ENCODE results near the gene RAB5B.

The RAB5B gene, protein sequence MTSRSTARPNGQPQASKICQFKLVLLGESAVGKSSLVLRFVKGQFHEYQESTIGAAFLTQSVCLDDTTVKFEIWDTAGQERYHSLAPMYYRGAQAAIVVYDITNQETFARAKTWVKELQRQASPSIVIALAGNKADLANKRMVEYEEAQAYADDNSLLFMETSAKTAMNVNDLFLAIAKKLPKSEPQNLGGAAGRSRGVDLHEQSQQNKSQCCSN

DNA sequence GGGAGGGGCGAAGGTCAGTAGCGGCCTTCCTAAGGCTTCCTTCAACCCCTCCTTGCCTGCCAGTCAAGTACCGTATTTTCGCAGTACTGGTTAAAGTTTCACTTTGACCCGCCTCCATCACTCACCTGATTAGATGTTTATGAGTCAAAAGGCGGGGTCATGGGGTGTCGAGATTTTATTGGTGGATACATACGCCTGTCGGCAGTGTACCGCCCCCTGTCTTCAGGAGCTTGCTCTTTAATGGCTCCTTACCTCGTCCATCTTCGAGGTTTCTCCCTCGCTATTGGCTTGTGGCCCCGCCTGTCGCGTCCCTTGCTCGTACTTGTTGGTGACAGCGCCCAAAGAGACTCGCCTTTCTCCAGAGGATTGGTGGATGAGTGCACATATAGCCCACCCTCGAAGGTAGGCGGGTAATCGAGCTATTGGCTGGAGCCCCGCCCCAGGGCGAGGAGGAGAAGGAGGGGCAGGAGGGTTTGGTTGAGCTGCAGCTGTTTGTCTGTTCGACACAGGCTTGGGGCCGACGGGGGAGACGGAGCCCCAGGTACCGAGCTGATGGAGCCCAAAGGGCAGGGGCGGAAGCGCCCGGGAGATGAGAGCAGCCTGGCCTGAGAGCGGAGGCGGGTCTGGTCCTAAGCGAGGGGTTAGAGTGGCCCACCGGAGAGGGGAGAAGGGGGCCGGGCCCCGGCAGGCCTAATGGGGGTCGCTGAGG is at the start of gene RAB5B:
RAB5B (plus strand) TSS at position 480 of the 709 bp plus-strand sequence. CDS start 12,883 bp downstream, outside the sequence.
- peak; percentile 100 for DNase-seq

DNA sequence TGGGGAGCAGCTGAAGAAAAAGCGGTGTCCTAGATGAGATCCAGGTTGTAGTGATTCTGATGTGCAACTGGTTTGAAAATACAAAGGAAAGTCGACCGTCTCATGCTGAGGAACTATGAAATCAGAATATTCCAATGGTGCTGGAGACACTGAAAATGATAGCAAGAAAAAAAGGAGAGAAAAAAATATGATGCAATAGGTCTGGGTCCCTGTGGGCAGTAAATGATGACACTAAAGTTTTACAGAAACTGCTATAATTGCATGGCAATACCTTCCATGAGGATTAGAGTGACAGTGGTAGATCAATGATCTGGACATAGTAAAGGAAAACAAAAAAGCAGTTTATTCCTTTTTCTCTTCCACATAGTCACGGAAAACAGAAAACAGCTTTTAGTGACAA is 48.5 kb upstream of the RAB5B start:
- no peak for DNase-seq

DNA sequence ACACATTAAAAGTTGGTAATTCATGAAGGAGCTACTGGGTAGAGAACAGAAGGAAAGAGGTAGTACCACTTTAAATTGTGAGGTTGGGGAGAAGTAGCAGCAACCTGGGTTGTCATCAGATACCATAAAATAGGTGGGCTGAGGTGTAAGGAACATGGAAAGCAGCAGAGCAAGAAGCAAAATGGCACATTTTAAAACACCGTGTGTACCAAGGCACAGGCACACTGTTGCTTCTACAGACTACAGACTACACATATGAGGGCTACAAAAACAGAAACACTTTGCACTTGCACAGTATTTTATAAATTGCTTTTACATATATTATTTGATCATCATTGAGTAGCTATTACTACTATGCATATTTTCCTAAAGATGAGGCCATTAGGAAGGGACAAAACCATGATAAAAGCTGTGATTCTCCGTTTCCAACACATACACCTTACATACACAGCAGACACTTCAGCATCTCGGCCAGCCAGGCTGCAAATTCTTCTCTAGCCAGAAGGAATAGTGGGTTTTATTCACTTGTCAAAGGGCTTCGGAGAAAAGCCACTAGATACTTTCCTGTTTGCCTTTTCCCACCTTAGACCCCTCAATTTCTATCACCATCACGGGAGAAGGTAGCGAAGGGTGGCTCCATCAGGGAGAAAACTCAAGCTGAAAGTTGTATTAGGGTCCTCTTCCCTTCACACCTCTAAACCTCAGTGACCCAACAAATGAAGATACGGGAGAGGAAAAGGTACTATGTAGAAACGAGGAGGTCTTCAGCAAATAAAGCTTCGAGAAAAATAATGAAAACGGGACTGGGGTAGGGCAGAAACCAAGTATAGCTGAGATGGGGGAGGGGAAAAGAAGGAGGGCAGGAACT is 47.8 kb upstream of the RAB5B start:
- no peak for DNase-seq

DNA sequence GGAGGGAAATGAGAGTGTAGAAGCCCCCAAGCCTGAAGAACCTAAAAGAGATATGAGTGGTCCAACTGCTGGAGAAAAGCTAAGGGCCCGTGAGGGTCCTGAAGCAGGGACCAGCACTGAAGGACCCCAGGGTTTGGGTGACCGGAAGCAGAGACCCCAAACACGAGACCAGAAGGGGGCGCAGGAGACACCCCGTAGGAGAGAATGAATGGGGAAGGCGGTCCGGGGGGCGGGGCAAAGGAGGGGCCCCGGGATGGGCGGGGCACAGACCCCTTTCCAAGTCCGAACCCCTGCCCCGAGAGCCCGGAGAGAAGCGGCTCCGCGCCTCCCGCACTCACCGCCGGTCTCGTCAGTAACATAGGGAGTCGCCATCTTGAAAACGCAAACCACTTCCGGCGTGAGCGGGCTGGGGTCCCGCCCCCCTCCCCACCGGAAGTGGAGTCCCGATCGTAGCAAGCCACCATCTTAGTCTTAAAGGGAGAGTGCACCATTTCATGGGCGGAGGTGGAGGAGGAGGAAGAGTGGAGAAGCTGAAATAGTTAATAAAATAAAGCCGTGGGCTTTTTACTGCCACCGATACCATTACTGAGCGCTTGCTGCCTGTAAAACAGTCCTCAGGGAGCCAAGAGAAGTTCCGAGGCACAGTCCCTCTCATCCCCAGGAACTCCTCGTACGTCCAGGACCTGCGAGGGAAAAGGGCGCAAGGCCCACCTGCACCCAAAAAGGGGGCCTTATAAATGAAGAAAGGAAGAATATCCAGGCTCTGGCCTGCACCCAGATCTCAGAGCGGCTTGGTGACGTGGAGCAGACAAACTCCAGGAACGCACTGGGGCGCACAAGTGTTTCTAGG is 46.9 kb upstream of the RAB5B start:
- peak; percentile 25 to 50 for DNase-seq

DNA sequence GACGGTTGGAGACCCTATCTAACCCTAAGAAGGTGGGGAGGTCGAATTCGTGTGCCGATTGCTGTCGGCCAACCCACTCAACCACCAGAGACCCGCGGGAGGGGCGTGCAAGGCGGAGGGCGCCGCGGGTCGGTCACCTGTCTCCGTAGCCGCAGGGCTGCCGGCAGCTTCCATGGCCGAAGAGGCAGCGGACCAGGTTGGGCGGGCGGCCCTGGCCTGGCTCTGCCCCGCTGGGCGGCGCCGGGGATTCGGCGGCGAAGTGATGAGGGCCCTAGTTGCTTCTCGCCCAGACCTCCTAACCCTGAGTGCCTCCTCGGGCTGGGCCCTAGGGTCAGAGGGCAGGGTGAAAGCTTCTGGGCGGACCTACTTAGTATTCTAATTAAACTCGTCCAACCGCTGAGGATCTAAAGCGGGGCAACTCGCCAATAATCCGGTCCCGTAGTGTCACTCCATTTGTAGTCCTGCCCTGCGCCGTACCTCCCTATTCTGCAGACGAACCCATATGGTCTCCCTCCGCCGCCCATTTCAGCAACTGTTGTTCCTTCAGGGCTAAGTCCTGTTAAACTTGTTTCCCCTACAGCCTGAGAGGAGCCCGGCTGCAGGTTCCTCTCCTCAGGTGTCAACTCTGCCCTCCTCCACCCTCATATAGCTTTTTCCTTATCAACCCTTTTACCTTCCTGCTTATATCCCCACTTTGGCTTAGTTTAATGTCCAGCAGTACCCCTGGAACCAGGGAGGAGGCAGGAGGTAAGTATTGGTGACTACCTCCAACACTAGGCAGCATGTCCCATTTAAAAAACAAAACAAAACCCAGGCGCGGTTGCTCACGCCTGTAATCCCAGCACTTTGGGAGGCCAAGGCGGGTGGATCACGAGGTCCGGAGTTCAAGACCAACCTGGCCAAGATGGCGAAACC is 46.0 kb upstream of the RAB5B start, which contains the start of gene PYM1:
PYM1 (minus strand) TSS at position 307 of the 915 bp plus-strand sequence; CDS start at position 174, 133 bp downstream.
- DNase-seq = peak in 1 of 2 experiments; percentile 33

DNA sequence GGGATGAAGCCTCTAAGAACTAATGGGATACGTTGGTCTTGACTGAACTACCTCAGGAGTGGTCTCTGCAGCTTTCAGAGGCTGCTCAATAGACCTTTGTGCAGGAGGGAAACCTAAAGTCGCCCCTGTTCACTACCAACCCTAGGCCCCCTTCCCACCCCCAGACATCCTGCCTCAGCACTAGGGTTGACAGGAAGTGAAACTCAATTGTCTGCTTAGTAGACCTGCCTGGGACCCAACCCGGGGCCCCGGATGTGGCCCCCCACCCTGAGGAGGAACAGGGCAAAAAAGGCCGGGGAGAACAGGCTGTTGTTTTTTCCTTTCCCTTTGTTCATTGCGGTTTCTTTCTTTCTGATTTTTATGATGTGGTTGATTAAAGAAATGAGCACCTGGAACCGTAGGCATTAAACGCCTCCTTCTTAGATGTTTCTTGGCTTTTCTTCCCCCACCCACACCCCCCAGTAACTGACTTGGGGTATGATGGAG is 44.5 kb upstream of the RAB5B start:
- no peak for DNase-seq

DNA sequence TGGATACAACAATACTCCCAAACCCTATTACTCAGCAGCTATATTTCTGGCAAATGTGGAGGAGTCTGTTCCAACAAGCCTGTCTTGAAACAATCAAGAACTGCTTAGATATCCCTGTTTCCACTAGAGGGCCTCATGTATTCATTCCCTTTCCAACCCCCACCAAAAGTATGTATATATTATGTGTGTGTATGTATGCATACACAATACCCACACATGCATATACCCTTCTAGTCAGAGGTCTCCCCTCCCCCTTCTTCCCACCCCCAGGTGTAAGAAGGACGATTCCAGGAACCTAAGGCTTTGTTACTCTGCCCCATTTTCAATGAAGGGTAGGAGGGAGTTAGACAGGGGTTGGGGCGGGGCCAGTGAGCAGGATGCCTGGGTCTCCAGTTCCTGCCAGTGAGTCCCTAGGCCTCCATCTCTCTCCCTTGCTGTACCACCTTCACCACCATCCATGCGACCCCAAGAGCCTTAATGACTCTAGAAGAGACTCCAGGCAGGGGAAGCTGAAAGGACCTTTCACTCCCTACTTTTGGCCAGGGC is 43.0 kb upstream of the RAB5B start, which contains the start of gene DGKA:
DGKA (plus strand) TSS at position 392 of the 546 bp plus-strand sequence. CDS start 5,342 bp downstream, outside the sequence.
- no peak for DNase-seq

DNA sequence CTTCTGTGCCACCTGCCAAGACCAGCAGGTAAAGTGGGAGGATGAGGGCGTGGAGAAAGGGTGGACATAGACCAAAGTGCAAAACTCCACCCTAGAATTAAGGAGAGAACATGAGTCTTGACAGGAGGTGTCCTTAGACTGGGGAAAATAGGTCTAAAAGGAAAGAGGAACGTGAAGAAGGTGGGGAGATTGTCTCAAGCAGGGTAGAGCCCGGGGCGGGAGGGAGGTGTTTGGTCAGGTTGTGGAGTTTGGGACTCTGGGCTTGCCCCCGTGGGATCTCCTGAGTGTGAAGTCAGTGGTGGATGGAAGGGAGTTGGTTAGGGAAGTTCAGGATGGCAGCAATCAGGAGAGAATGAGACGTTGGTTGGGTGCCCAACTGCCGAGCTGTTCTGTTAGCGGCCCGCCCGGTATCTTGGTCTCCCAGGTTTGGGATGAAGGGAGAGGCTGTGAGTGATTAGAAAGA is 42.5 kb upstream of the RAB5B start:
- DNase-seq = no peak

DNA sequence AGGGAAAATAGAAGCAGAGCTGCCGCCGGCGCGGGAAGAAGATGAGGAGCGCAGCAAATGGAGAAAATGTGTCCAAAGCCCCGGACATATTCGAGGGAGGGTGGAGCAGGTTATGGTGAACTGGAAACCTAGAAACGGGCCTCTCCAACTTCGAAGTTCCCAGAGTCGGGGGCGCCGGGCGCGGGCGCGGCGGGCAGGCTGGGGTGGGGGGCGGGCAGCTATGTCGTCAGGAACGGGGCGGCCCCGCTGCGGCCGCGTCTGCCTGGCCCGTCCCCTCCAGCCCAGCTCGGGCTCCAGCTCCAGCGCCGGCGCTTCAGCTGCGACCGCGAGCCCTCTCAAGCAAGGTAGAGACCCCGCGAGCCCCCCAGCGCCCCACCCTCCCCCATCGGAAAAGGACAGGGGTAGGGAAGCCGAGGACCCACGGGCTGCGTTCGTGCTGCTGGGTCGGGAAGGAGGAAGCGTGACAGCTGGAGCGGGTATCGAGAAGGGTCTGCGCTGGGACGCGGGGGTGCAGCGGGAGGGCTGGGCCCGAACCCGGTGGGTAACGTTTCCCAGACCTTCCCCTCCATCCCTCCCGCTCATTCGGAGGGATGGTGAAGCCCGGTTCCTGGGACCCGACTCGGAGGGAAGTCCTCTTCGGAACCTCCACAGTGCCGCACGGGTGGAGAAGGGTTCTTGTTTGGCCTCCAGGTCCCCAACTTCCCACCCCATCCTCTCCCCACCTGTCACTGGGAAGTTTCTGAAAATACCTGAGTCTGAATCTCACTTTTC is 41.9 kb upstream of the RAB5B start:
- no peak for DNase-seq

DNA sequence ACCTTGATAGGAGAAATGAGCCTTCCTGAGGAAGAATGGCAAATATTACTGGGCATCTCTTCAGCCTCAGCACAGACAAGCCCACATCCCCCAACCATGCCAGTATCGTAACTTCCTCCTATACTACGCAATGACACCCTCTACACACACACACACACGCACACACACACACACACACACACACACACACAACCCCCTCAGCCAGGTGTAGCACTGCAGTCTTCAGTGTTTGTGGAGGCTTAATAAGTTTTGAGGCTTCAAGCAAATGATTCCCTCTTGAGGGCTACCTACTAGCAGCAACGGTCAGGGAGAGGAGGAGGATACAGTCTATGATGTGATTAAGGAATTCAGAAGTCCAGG is 41.3 kb upstream of the RAB5B start:
- no peak for DNase-seq

DNA sequence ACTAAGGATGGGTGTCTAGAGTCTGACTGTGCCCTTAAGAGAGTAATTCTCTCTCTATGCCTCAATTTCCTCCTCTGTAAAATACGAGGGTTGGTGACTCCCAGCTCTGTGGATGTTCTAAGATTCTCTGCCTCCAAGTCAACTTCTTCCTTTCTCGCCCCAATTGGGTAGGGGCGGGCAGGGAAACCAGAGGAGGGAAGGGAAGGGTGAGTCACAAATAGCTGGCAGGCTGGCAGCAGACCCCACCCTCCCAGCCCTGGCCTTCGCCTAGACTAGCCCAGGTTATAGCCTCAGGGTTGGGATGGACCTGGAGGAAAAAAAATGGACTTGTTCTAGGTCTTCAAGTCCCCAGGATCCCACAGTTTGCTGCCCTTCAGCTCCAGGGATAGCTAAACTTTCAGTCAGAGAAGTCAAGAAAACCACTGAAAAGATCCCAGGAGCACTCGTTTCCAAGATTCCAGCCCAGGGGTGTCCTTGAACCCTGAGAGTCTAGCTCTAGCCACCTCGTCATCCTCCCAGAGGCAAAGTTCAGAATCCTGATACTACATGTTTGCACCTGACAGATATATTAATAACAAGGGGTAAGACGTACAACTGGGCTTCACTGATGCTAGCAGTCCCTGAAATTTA is 40.6 kb upstream of the RAB5B start:
- DNase-seq = no peak

DNA sequence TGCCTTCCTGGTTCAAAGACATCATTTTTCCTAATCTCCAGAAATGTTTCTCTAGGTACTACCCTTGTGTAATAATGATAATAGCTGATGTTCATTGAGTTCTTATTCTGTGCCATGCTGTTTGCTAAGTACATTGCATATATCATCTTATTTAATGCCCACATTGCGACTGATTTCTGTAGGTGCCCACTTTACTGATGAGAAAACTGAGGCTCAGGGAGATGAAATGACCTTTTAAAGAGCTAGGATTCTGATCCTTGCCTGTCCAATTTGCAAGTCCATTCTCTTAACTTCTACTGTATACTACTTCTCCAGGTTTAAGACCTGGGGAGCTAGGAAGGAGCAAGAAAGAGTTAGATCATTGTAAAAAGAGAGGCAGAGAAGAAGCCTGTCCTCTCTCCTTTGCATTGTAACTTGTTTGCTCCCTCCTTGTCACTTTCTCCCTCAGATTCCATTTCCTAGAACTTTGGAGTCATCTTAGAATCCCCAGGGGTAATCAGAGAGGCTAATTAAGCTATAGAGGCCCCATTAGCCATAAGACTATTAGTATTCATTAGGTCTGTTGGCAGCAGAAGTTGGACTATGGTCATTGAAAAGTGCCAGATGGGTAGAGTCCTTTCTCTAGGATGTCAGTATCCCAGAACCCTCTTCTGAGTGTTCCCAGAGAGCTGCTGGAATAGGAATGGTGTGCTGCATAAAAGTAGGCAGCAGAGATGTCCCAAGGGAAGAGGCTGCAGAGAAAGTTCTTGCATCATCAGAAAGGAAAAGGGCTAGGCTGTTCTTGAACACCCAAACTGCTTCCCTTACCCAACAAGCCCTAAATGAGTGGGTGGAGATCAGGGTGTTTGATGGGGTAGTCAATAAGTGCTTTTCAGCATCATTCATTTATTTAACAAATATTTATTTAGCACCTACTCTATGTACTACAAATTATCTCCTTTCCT is 39.8 kb upstream of the RAB5B start:
- no peak for DNase-seq

DNA sequence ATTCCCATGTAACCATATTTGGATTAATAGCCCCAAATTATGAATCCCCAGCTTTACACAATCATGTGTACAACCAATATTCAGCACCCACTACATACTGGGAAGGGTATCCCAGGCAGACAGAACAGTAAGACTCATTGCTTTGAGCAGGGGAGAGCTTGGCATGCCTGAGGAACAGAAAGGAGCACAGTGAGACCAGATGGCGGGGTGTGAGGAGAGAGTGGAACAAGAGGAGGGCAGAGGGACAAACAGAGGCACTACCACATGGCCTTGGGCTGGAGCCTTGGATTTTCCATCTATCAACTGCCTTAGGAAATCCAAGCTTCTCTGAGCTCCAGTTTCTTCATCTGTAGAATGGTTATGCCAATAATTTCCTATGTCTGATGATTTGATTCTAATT is 39.1 kb upstream of the RAB5B start:
- no peak for DNase-seq

DNA sequence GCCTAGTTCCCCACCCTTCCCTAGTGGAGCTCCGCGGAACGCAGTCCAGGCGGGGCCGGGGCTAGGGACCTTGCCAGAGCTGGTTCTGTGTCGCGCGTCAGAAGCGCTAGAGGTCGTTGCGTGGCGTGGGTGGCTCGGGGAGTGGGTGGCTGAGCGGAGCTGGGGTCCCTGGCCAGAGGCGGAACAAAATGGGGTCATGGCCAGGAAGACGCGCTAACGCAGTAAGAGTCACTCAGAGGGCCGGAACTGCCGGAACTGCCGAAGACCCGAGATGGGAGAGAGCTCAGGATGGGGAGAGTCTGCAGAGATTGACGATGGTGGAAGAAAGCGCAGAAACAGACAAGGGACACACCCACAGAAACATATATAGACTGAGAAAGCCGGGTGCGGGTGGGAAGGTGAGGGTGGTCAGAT is 38.1 kb upstream of the RAB5B start:
- DNase-seq = no peak

DNA sequence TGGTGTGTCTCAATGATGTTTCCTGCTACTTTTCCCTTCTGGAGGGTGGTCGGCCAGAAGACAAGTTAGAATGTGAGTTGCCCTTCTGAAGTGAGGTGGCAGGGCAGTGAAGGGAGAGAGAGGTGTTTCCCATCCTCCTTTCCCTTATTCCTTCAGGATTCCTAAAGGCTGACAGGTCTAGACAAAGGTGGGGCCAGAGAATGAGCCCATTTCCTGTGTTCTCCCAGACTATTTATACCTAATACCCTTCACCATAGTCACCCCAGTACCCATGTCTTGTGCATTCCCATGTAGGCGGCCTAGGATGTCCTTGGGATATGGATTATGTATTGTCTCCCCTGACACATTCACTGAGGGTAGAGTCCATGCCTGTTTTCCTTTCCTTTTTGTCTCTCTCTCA is 35.9 kb upstream of the RAB5B start:
- DNase-seq = no peak

DNA sequence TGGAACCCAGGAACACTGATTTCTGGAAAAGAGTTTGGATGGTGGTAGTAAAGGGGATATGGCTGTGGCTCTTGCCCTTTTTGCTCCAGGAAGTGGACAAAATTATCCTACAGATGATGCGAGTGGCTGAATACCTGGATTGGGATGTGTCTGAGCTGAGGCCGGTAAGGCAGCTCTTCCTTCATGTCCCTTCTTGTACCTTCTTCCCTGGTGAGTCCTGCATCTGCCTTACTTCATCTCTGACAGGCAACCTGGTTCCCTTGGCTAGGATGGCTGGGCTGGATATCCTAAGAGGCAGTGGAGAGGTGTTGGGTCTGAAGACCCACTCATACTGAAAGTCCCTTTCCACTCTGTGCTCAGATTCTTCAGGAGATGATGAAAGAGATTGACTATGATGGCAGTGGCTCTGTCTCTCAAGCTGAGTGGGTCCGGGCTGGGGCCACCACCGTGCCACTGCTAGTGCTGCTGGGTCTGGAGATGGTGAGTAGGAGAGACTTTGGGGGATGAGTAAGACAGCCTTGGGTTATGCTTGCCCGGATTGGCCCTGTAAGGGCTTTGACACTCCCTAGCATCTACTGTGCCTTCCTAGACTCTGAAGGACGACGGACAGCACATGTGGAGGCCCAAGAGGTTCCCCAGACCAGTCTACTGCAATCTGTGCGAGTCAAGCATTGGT is 34.9 kb upstream of the RAB5B start:
- DNase-seq = no peak

DNA sequence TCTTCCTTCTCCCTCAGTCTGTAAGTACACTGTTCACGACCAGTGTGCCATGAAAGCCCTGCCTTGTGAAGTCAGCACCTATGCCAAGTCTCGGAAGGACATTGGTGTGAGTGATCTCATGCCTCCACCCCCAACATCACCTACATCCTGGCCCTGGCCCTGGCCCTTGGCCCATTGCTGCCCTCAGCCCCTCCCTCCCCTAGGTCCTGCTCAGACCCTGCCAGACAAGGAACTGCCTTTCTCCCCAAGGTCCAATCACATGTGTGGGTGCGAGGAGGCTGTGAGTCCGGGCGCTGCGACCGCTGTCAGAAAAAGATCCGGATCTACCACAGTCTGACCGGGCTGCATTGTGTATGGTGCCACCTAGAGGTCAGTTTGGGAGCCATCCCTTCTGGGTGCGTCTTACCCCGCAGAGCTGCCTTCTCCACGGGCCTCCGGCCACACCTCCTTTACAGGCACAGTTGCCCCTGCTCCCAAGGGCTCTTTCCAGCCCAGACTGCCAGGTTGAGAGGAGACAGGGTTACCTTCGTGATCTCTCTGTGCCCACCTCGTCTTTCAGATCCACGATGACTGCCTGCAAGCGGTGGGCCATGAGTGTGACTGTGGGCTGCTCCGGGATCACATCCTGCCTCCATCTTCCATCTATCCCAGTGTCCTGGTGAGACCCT is 33.7 kb upstream of the RAB5B start:
- peak in 1 of 2 experiments; percentile 65 for DNase-seq

All from cerebellar nuclear complex (tissue), 1 donor.